Neuronal stem cell (in vitro differentiated cells): ENCODE results near the gene RNF138. TPM values are rescaled to one million over a fixed set of nuclear protein-coding genes. Genes with fewer than 3 reads are reported as not detected.
"Not testable (repeated sequence)": the region's sequence is repeated elsewhere in the genome, so short reads cannot be mapped to it uniquely, and the experiment has no call there.

Experiments
- DNase-seq: peaks from one replicate; pipeline ENCODE4 v3.0.0-alpha.2; 2013; ENCODE audit warnings: low spot score
- H2AFZ ChIP-seq: one replicate; pipeline ENCODE4 v1.6.1; 2013; ENCODE audit warnings: mild to moderate bottlenecking, low read length, inconsistent platforms
- H2AK5ac ChIP-seq: 2 replicates; pipeline ENCODE4 v1.6.1; 2013; ENCODE audit warnings: low read depth, mild to moderate bottlenecking, inconsistent platforms, low read length, moderate library complexity, mixed read lengths
- H2BK120ac ChIP-seq: 2 replicates; pipeline ENCODE4 v1.6.1; 2013; ENCODE audit warnings: low read depth, mild to moderate bottlenecking, inconsistent platforms, low read length, moderate library complexity, mixed read lengths
- H2BK12ac ChIP-seq: one replicate; pipeline ENCODE4 v1.6.1; 2013; ENCODE audit warnings: low read length, inconsistent platforms
- H2BK15ac ChIP-seq: 2 replicates; pipeline ENCODE4 v1.6.1; 2013; ENCODE audit warnings: mild to moderate bottlenecking, low read length, inconsistent platforms, mixed read lengths
- H2BK5ac ChIP-seq: one replicate; pipeline ENCODE4 v1.6.1; 2013; ENCODE audit warnings: inconsistent platforms, mild to moderate bottlenecking, low read length, moderate library complexity
- H3K14ac ChIP-seq: one replicate; pipeline ENCODE4 v1.6.1; 2013; ENCODE audit warnings: low read length, inconsistent platforms
- H3K18ac ChIP-seq: 2 replicates; pipeline ENCODE4 v1.6.1; 2013; ENCODE audit warnings: low read length, inconsistent platforms
- H3K23ac ChIP-seq: 2 replicates; pipeline ENCODE4 v1.6.1; 2013; ENCODE audit warnings: low read depth, mild to moderate bottlenecking, mixed read lengths, low read length, inconsistent platforms; ENCODE audit not compliant: poor library complexity
- H3K27ac ChIP-seq: replicated peaks from 3 replicates; pipeline ENCODE4 v1.5.1; 2013; ENCODE audit warnings: low read length, inconsistent platforms
- H3K27me3 ChIP-seq, 3 experiments: 2 replicates each; pipeline ENCODE4 v1.6.1; 2013; ENCODE audit warnings: low read length in 3 of 3, mild to moderate bottlenecking in 2 of 3, inconsistent platforms in 1 of 3, low read depth in 1 of 3, mixed read lengths in 1 of 3, moderate library complexity in 1 of 3; ENCODE audit not compliant: control insufficient read depth in 3 of 3, insufficient read depth in 3 of 3
- H3K36me3 ChIP-seq, 2 donors: replicated peaks in 1 of 2; 2 replicates each; pipeline ENCODE4 v1.6.1; 2013; ENCODE audit warnings: low read length in 2 of 2; ENCODE audit not compliant: control insufficient read depth in 2 of 2, insufficient read depth in 2 of 2
- H3K4ac ChIP-seq: 2 replicates; pipeline ENCODE4 v1.6.1; 2013; ENCODE audit warnings: inconsistent platforms, mild to moderate bottlenecking, low read length, moderate library complexity
- H3K4me1 ChIP-seq, 2 donors: 1 replicate in 1 of 2; 2 replicates in 1 of 2; pipeline ENCODE4 v1.6.1; 2013; ENCODE audit warnings: low read length in 2 of 2, low read depth in 1 of 2; ENCODE audit not compliant: control insufficient read depth in 2 of 2, insufficient read depth in 1 of 2
- H3K4me2 ChIP-seq: one replicate; pipeline ENCODE4 v1.6.1; 2013; ENCODE audit warnings: mild to moderate bottlenecking, low read length, inconsistent platforms; ENCODE audit not compliant: insufficient read depth, poor library complexity, severe bottlenecking
- H3K4me3 ChIP-seq, 2 donors: 2 replicates each; pipeline ENCODE4 v1.5.1; 2013; ENCODE audit warnings: low read length in 2 of 2, mild to moderate bottlenecking in 2 of 2, inconsistent platforms in 1 of 2, moderate library complexity in 1 of 2
- H3K79me1 ChIP-seq: one replicate; pipeline ENCODE4 v1.6.1; 2013; ENCODE audit warnings: low read depth, mild to moderate bottlenecking, inconsistent platforms, low read length, moderate library complexity
- H3K9ac ChIP-seq: one replicate; pipeline ENCODE4 v1.6.1; 2013; ENCODE audit warnings: mild to moderate bottlenecking, low read depth, low read length, inconsistent platforms; ENCODE audit not compliant: poor library complexity
- H3K9me3 ChIP-seq, 2 donors: replicated peaks in 1 of 2; 2 replicates each; pipeline versions ENCODE3 to v1.6.1; 2013; ENCODE audit warnings: low read length in 2 of 2, mild to moderate bottlenecking in 2 of 2, inconsistent platforms in 1 of 2, low read depth in 1 of 2, mixed read lengths in 1 of 2, moderate library complexity in 1 of 2; ENCODE audit not compliant: control insufficient read depth in 2 of 2, insufficient read depth in 1 of 2
- H4K8ac ChIP-seq: one replicate; pipeline ENCODE4 v1.6.1; 2013; ENCODE audit warnings: low read depth, mild to moderate bottlenecking, inconsistent platforms, low read length, moderate library complexity
- H4K91ac ChIP-seq: one replicate; pipeline ENCODE4 v1.6.1; 2013; ENCODE audit warnings: low read length, low read depth, mild to moderate bottlenecking, inconsistent platforms; ENCODE audit not compliant: poor library complexity
- WGBS, 2 donors: extraction: QIAGEN DNeasy Blood & Tissue Kit; methylation state at CpG; one replicate each; pipeline ENCODE4 v1.1.7; 2013; ENCODE audit warnings: missing lambda C conversion rate in 2 of 2, mixed read lengths in 1 of 2; ENCODE audit not compliant: insufficient read length in 2 of 2, insufficient replicate concordance in 1 of 2; ENCODE audit errors: extremely low coverage in 2 of 2; 5-methylcytosine and 5-hydroxymethylcytosine counted together
- small RNA-seq: library from polyadenylated mRNA; stranded (forward); fragments of <200 nt; extraction: miRNeasy Mini kit (QIAGEN cat#:217004); gene quantifications from one replicate; pipeline ENCODE3, GENCODE V24; 2013; ENCODE audit not compliant: insufficient read depth

RNF138 gene

GRCh38 chr18:32176745-32177144 lies 85.1 kb downstream of the RNF138 start:
- H3K23ac ChIP-seq, H2BK120ac ChIP-seq, H3K9me3 ChIP-seq, DNase-seq, H3K27me3 ChIP-seq, H3K27ac ChIP-seq, H2BK12ac ChIP-seq, H3K4me3 ChIP-seq, H2BK5ac ChIP-seq, H3K4ac ChIP-seq, H3K4me2 ChIP-seq, H4K8ac ChIP-seq, H2AK5ac ChIP-seq, H3K4me1 ChIP-seq, H3K14ac ChIP-seq, H2AFZ ChIP-seq, H4K91ac ChIP-seq, H2BK15ac ChIP-seq, H3K79me1 ChIP-seq, H3K36me3 ChIP-seq, H3K18ac ChIP-seq, H3K9ac ChIP-seq: not testable (repeated sequence)
- WGBS, 2 donors: no CpG with 5 or more reads among the region's 1 CpG

- Histone ChIP-seq H3K9ac (no peak overlapping the region), H2BK120ac (no peak overlapping the region), H3K23ac (no peak overlapping the region), H2AK5ac (no peak overlapping the region), H3K27me3 (no peaks in the 10 kb centered on the region), H3K27ac (no peak overlapping the region), H2AFZ (no peak overlapping the region), H3K18ac (no peak overlapping the region), H3K4me3 (no peak overlapping the region), H3K36me3 (no peaks in the 10 kb centered on the region), H3K79me1 (no peaks in the 10 kb centered on the region), H3K9me3 (no peaks in the 10 kb centered on the region), H2BK12ac (no peak overlapping the region), H3K14ac (no peak overlapping the region), H2BK15ac (no peak overlapping the region), H2BK5ac (no peak overlapping the region), H3K4ac (no peak overlapping the region), H4K8ac (no peak overlapping the region), H3K4me2 (no peak overlapping the region), H4K91ac (no peak overlapping the region), H3K4me1 (peaks cover 0 to 5% of the 10 kb centered on the region in 2 donors)
- no CpG with 5 or more reads among the region's 3 CpGs for WGBS, 2 donors
- no peak for DNase-seq
These were observed 85.9 kb downstream of the RNF138 start for GRCh38 chr18:32177530-32177929.

Small RNA genes within 50 kb of the gene (small RNA-seq; reads per million reads assigned to genes)
- not detected for gene RNA5SP453
